Measurements from ENCODE around the gene CAMKK1.

The CAMKK1 gene

DNA sequence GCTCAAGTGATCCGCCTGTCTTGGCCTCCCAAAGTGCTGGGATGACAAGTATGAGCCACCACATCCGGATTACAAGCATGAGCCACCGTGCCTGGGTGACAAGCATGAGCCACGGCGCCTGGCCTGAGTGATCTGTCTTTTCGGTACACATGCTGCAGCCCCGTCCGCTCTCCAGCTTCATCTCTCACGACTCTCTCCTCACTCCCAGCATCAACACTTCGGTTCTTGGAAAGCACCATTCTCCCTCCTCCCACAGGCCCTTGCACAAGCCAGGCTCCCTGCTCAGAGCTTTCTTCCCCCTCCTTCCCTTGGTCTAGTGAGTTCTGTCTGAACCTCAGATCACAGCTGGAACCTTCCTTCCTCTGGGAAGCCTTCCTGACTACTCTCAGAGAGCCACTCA, 40.3 kb downstream of the CAMKK1 start:
- H3K4me3 ChIP-seq (ENCODE audit: low read depth, low read length) = no peak overlapping the region
- TF ChIP-seq, protein P1, sequence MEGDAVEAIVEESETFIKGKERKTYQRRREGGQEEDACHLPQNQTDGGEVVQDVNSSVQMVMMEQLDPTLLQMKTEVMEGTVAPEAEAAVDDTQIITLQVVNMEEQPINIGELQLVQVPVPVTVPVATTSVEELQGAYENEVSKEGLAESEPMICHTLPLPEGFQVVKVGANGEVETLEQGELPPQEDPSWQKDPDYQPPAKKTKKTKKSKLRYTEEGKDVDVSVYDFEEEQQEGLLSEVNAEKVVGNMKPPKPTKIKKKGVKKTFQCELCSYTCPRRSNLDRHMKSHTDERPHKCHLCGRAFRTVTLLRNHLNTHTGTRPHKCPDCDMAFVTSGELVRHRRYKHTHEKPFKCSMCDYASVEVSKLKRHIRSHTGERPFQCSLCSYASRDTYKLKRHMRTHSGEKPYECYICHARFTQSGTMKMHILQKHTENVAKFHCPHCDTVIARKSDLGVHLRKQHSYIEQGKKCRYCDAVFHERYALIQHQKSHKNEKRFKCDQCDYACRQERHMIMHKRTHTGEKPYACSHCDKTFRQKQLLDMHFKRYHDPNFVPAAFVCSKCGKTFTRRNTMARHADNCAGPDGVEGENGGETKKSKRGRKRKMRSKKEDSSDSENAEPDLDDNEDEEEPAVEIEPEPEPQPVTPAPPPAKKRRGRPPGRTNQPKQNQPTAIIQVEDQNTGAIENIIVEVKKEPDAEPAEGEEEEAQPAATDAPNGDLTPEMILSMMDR (IDR thresholded peaks at IDR 0.05; ENCODE audit: low read depth, low read length) = no peak

DNA sequence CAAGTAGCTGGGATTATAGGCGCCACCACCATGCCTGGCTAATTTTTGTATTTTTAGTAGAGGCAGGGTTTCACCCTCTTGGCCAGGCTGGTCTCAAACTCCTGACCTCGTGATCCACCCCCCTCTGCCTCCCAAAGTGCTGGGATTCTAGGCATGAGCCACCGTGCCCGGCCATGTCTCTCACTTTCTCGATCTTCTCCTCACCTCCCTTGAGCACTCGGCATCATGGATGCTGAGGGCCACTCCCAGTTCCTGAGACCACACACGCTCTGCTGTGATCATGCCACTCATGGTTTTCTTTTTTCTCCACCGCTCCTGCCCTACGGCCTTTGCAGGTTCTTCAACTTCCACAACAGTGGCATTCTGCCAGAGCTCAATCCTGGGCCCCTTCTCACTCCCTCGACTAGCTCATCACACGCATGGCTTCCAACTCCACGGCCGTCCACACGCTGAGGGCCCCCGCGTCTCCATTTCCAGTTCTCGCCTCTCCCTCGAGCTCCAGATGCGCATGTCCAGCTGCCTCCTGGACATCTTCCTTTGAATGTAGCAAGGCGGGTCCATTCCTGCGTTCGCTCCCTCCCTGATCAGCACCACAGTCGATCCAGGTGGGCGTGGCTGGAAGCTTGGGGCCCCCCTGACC, 41.3 kb downstream of the CAMKK1 start:
- H3K4me3 ChIP-seq (ENCODE audit: low read depth, low read length) = no peak overlapping the region
- TF ChIP-seq, protein P1 (IDR thresholded peaks at IDR 0.05; ENCODE audit: low read depth, low read length) = no peak

DNA sequence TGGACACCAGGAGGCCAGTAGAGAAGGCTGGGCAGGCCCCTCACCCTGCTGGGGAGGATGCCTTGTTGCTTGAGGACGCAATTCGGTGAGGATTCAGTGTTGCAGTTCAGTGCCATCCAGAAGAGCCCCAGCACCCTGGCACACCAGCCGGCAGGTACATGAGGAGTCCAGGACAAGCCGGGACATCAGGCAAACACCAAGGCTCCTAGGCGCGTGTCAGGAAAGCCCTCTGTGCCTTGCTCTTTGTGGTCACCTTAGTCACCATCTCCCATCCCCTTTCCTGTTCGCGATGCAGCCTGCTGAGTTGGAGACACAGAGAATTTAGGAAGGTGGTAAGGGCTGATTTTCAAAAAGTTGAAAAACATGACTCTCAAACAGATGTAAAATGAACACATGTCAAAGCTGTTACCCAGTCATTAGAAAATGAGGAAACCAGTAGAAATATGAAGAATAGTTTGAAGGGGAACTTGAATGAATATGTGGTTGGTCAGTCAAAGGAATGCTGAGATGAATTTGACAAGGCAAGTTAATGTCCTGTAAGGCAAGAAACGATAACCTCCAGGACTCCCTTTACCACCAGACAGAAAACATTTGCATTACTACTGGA, 44.5 kb downstream of the CAMKK1 start:
- H3K4me3 ChIP-seq (ENCODE audit: low read depth, low read length) = no peak overlapping the region
- TF ChIP-seq, protein P1 (IDR thresholded peaks at IDR 0.05; ENCODE audit: low read depth, low read length) = no peak

DNA sequence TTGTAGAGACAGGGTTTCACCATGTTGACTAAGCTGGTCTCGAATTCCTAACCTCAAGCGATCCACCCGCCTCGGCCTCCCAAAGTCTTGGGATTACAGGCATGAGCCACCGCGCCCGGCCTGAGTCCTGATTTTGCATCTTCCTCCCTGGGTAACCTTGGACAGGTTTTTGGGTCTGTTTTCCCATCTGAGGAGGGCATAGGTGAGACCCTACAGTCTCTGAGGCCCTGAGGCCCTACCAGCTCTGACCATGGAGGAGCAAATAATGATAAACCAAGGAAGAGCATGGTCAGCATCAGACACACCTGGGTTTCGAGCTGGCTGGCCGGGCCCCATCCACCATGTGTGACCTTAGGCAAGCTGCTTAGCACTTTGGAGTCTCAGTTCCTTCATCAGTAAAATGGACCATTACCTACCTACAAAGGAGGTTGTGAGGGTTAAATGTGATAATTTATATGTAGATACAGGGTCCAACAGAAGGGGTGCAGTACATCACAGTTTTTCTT, 45.6 kb downstream of the CAMKK1 start:
- TF ChIP-seq, protein P1 (IDR thresholded peaks at IDR 0.05; ENCODE audit: low read depth, low read length) = no peak

DNA sequence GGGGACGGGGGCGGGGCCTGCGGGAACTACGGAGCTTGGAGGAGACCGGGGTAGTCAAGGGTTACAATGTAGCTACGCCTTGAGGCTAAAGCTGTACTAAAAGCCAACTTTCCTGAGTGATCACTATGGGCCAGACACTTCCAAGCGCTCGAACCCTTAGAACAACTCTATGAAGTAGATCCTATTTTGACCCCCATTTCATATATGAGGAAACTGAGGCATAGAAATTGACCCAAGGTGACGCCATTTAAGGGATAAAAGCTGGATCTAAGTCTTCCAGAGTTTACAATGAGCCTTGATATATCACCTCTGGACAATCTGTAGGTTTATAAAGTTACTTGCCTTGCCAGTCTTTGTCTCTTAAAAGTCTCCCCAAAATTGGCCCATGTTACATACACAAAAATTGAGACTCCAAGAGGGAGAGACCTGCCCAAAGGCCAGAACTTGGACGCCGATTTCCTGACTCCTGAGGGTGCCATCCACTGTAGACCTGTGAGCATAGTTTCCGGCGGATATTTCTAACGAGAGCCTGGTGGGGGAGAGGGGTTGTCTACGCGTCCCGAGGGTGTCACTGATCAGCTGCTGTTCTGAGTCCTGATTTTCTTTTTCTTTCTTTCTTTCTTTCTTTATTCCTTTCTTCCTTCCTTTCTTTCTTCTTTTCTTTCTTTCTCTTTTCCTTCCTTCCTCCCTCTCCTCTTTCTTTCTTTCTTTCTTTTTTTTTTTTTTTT, 46.3 kb downstream of the CAMKK1 start:
- H3K4me3 ChIP-seq (ENCODE audit: low read depth, low read length) = no peak overlapping the region; the same call in 1 of the 2 replicates
- TF ChIP-seq, protein P1 (IDR thresholded peaks at IDR 0.05; ENCODE audit: low read depth, low read length) = no peak

More for the DNA sequence above, 45.6 kb downstream of the CAMKK1 start:
- H3K4me3 ChIP-seq (ENCODE audit: low read depth, low read length) = no peak overlapping the region

DNA sequence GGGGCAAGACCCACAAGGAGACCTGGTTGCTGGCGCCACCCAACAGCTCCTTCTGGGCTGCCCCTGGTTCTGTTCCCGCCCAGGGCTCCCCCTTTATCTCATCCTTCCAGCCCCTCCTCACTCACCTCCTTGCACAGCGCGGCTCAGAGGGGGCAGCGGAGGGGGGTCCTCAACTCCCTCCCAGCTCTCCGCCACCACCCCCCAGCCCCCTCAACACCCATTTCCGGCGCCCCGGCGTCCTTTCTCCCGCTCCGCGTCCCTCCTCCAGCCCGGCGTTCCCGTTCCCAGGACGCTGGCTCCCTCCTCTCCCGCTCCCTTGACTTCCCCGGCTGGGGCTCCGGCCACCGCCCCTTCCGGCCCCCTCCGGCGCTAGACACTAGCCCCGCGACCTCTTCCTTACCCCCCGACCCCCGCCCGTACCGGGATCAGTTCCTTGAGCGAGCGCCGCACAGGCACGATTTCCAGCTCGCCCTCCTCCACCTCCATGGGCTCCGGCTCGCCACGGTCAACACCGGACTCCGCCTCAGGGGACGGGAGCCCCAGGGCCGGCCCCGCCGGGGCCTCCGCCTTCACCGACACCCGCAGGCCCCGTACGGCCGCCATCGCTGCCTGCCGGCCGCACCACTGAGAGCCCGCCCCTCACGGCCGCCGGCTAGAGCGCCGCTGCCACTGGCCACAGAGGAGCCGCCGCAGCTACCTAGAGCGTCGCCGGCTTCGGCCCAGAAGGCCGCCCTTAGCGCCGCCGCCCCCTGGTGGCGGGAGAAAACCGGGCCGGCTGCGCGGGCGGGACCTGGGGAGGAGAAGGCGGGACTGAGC, 47.0 kb downstream of the CAMKK1 start, which contains the start of gene NCBP3:
TSS of gene NCBP3 (minus strand) at position 626 of the 816 bp plus-strand sequence. CDS start at position 603, 23 bp downstream.
- TF ChIP-seq, protein P1 (IDR thresholded peaks at IDR 0.05; ENCODE audit: low read depth, low read length) = peak; percentile 81
- peak within 1 kb of the TSS; percentile 88 for H3K4me3 ChIP-seq (ENCODE audit: low read depth, low read length)

Data from WI38 (cell line).